HepG2 (cell line): ENCODE results near the gene ZNF804A. TPM values are rescaled to one million over a fixed set of nuclear protein-coding genes. Genes with fewer than 3 reads are reported as not detected.

Experiments used
- ATAC-seq: fragments of 200-7000 bp; cut with Tn5 transposase; 3 replicates; pipeline ENCODE4 v1.9.1; 2020; ENCODE audit warnings: mild to moderate bottlenecking, moderate library complexity
- BruUV-seq: library from RNA; stranded (reverse); fragments of 400-500 nt; replicated peaks from 2 replicates; lab custom pipeline; 2021; lab: Mats Ljungman, UMichigan
- CTCF ChIA-PET: fragments of 300-600 bp; formaldehyde crosslinking; extraction: SDS; loops from one replicate; lab custom pipeline; 2021; ENCODE audit warnings: low total read pairs, inconsistent platforms, low intra/inter-chr PET ratio; lab: Yijun Ruan, JAX
- POLR2A ChIA-PET: fragments of 350-600 bp; sonication (Branson Sonifier 250); formaldehyde crosslinking; loops from one replicate; lab custom pipeline; 2020; ENCODE audit warnings: antibody characterized with exemption, inconsistent platforms; lab: Yijun Ruan, JAX
- DNase-seq: peaks from one replicate; pipeline ENCODE4 v3.0.0-alpha.2; 2015; ENCODE audit warnings: low spot score
- FAIRE-seq: peaks from 3 replicates; lab custom pipeline; 2011; peaks lifted over from hg19 to GRCh38; lab: Jason Lieb, UNC
- H2AFZ ChIP-seq: one replicate; pipeline ENCODE4 v1.6.1; 2011; ENCODE audit warnings: low read length, inconsistent platforms
- H3K27ac ChIP-seq: fragments of 300-600 bp; 3 replicates; pipeline ENCODE4 v1.8.0; 2011; ENCODE audit warnings: mixed run types, mild to moderate bottlenecking, mixed read lengths, low read length, inconsistent platforms; ENCODE audit not compliant: insufficient read depth; ENCODE audit errors: extremely low read length
- H3K27me3 ChIP-seq, 2 experiments: fragments of 200-600 bp in 1 of 2; 2 replicates in 1 of 2; 3 replicates in 1 of 2; pipeline versions ENCODE4 v1.6.0 to v1.8.0; 2011; ENCODE audit warnings: low read length in 2 of 2, mild to moderate bottlenecking in 2 of 2, moderate library complexity in 2 of 2, inconsistent platforms in 1 of 2; ENCODE audit not compliant: insufficient read depth in 2 of 2, control insufficient read depth in 1 of 2
- H3K36me3 ChIP-seq, 2 experiments: fragments of 200-600 bp in 1 of 2; replicated peaks in 1 of 2; 2 replicates in 1 of 2; 3 replicates in 1 of 2; pipeline versions ENCODE4 v1.5.1 to v1.8.0; 2011; ENCODE audit warnings: low read length in 2 of 2, inconsistent platforms in 1 of 2; ENCODE audit not compliant: insufficient read depth in 2 of 2, control insufficient read depth in 1 of 2
- H3K4me1 ChIP-seq: 2 replicates; pipeline ENCODE4 v1.5.1; 2012; ENCODE audit warnings: low read length, inconsistent platforms; ENCODE audit not compliant: insufficient read depth
- H3K4me2 ChIP-seq: 2 replicates; pipeline ENCODE4 v1.6.0; 2011; ENCODE audit warnings: low read depth, low read length, inconsistent platforms
- H3K4me3 ChIP-seq, 3 experiments: fragments of 200-600 bp in 1 of 3; sonication (generic), shearing (Covaris generic) in 1 of 3; replicated peaks in 1 of 3; 2 replicates each; pipeline ENCODE4 v1.5.1; 2011 to 2016; ENCODE audit warnings: low read length in 3 of 3, inconsistent platforms in 2 of 3, low read depth in 2 of 3, mild to moderate bottlenecking in 2 of 3, control low read depth in 1 of 3, mixed read lengths in 1 of 3; ENCODE audit not compliant: insufficient read depth in 1 of 3
- H3K79me2 ChIP-seq: one replicate; pipeline ENCODE4 v1.6.1; 2011; ENCODE audit warnings: low read length, inconsistent platforms; ENCODE audit not compliant: insufficient read depth
- H3K9ac ChIP-seq: 2 replicates; pipeline ENCODE4 v1.6.0; 2011; ENCODE audit warnings: mild to moderate bottlenecking, low read depth, low read length, inconsistent platforms; ENCODE audit not compliant: insufficient read depth
- H3K9me3 ChIP-seq: 2 replicates; pipeline ENCODE4 v1.5.1; 2012; ENCODE audit warnings: mild to moderate bottlenecking, low read length
- H4K20me1 ChIP-seq: 2 replicates; pipeline ENCODE4 v1.6.0; 2011; ENCODE audit warnings: inconsistent platforms, mild to moderate bottlenecking, low read length, moderate library complexity; ENCODE audit not compliant: insufficient read depth
- MAFG ChIP-seq: sonication (generic); formaldehyde crosslinking; IDR thresholded peaks from 2 replicates; pipeline ENCODE4 v1.5.1; 2020; ENCODE audit warnings: mild to moderate bottlenecking, missing genetic modification reagents
- SAP130 ChIP-seq: IDR thresholded peaks from 2 replicates; pipeline ENCODE4 v1.6.1; 2016; ENCODE audit warnings: low read depth
- SRF ChIP-seq: IDR thresholded peaks from 2 replicates; pipeline ENCODE4 v1.6.1; 2011; ENCODE audit warnings: mild to moderate bottlenecking, low read depth, low read length, moderate library complexity
- ZNF232 ChIP-seq: sonication (generic); formaldehyde crosslinking; IDR thresholded peaks from 2 replicates; pipeline ENCODE4 v1.4.0; 2020; ENCODE audit warnings: missing genetic modification reagents, borderline replicate concordance
- ZNF496 ChIP-seq: sonication (generic); formaldehyde crosslinking; IDR thresholded peaks from 2 replicates; pipeline ENCODE4 v1.8.1; 2023; ENCODE audit warnings: mild to moderate bottlenecking, moderate library complexity, missing genetic modification reagents; ENCODE audit not compliant: insufficient replicate concordance
- WGBS: methylation state at CpG from one replicate; pipeline ENCODE4 v1.1.6; 2017; ENCODE audit warnings: low lambda C conversion rate; 5-methylcytosine and 5-hydroxymethylcytosine counted together
- in situ Hi-C: cut with HindIII; loops from 2 replicates; pipeline ENCODE4 v1.10.0; 2017; ENCODE audit warnings: low pct_unique_long_range_greater_than_20kb; ENCODE audit not compliant: extremely low pct_ligation_motif_present
- intact Hi-C: fragments of 100-400 bp; cut with micrococcal nuclease; formaldehyde crosslinking; loops from one replicate; pipeline ENCODE4 v1.10.0; 2022; ENCODE audit not compliant: unreplicated experiment
- polyA plus RNA-seq, 8 experiments: library from polyadenylated mRNA; depleted of rRNA in 3 of 8; stranded (reverse) in 7 of 8; unstranded in 1 of 8; fragments of >200 nt; fragmentation: Illumina TruSeq in 4 of 8; extraction: Trizol in 4 of 8; gene quantifications; 2 replicates each; pipeline versions ENCODE4 v1.2.1 to v1.2.3, GENCODE V29; 2011 to 2016; ENCODE audit warnings: low read depth in 4 of 8, missing spikeins in 1 of 8, mixed read lengths in 1 of 8; ENCODE audit not compliant: insufficient read depth in 1 of 8
- total RNA-seq, 5 experiments: library from RNA; depleted of rRNA; stranded (reverse); fragments of >200 nt; fragmentation: Illumina TruSeq; extraction: Trizol; gene quantifications; 2 replicates each; pipeline ENCODE4 v1.2.3, GENCODE V29; 2016; ENCODE audit warnings: low read depth in 1 of 5
- TF ChIP-seq, protein P1 (sequence below): sonication (generic); formaldehyde crosslinking; IDR thresholded peaks from 2 replicates; pipeline ENCODE4 v1.8.0; 2022; ENCODE audit warnings: mild to moderate bottlenecking, missing genetic modification reagents, moderate library complexity
- TF ChIP-seq, protein P2 (sequence below): sonication (generic); formaldehyde crosslinking; IDR thresholded peaks from 2 replicates; pipeline ENCODE4 v1.8.0; 2022; ENCODE audit warnings: missing genetic modification reagents, low read depth, mild to moderate bottlenecking, borderline replicate concordance
- TF ChIP-seq, protein P3 (sequence below): IDR thresholded peaks from 2 replicates; pipeline ENCODE4 v1.6.1; 2012; ENCODE audit warnings: low read depth, low read length, improper control_type of control experiment

ZNF804A gene
- total and polyA plus RNA-seq, 2 of the 13 experiments (the other 11 are each of a cell fraction or from before 2014, with no cell fraction given) = 0.07 to 0.09 TPM

DNA sequence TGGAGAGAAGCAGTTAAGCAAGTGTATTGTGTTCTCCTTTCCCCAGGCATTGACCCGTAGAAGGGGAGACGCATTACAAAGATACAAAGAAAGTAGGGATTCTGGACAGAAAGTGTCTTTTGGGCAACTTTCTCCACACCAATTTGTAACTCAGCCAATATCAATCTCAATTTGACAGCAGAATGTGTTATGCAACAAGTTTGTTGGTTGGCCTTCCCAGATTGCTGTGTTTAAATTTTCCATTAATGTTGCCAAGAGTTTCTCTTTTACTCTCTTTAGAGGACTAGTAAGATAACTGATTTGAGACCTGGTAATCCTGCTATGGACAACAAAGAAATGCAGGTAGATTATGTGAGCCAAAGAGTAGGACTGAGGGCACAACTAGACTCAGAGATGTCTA lies 279.6 kb downstream of the ZNF804A start:
- POLR2A ChIA-PET = no interaction called here
- no peak for FAIRE-seq
- WGBS = 88% methylated on average over 2 of the region's 2 CpGs

More for the DNA sequence above, 279.6 kb downstream of the ZNF804A start:
- H3K79me2 ChIP-seq = no peaks in the 10 kb centered on the region
- no peaks in the 10 kb centered on the region for H4K20me1 ChIP-seq
- no peaks in the 10 kb centered on the region for H3K36me3 ChIP-seq
- DNase-seq = no peak
- no peak overlapping the region for H2AFZ ChIP-seq
- BruUV-seq = no TSS peak
- no peak overlapping the region for H3K4me3 ChIP-seq
- TF ChIP-seq, protein P1, sequence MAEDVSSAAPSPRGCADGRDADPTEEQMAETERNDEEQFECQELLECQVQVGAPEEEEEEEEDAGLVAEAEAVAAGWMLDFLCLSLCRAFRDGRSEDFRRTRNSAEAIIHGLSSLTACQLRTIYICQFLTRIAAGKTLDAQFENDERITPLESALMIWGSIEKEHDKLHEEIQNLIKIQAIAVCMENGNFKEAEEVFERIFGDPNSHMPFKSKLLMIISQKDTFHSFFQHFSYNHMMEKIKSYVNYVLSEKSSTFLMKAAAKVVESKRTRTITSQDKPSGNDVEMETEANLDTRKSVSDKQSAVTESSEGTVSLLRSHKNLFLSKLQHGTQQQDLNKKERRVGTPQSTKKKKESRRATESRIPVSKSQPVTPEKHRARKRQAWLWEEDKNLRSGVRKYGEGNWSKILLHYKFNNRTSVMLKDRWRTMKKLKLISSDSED (CRISPR knock-in tag) = no peak
- no peak for TF ChIP-seq SAP130
- TF ChIP-seq, protein P2, sequence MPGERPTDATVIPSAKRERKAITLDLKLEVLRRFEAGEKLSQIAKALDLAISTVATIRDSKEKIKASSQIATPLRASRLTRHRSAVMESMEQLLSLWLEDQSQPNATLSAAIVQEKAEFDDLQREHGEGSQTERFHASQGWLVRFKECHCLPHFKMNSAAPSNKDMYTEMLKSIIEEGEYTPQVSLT = no peak
- no peak for TF ChIP-seq SRF
- no peak for TF ChIP-seq ZNF496 (CRISPR knock-in tag)
- TF ChIP-seq, protein P3, sequence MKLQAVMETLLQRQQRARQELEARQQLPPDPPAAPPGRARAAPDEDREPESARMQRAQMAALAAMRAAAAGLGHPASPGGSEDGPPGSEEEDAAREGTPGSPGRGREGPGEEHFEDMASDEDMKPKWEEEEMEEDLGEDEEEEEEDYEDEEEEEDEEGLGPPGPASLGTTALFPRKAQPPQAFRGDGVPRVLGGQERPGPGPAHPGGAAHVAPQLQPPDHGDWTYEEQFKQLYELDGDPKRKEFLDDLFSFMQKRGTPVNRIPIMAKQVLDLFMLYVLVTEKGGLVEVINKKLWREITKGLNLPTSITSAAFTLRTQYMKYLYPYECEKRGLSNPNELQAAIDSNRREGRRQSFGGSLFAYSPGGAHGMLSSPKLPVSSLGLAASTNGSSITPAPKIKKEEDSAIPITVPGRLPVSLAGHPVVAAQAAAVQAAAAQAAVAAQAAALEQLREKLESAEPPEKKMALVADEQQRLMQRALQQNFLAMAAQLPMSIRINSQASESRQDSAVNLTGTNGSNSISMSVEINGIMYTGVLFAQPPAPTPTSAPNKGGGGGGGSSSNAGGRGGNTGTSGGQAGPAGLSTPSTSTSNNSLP = no peak
- no peak for TF ChIP-seq MAFG (CRISPR knock-in tag)
- no peak for TF ChIP-seq ZNF232 (CRISPR knock-in tag)
- no peaks in the 10 kb centered on the region for H3K27me3 ChIP-seq
- no peaks in the 10 kb centered on the region for H3K4me1 ChIP-seq
- no peak for ATAC-seq
- no peak overlapping the region for H3K4me2 ChIP-seq
- peaks cover 49% of the 10 kb centered on the region for H3K9me3 ChIP-seq
- CTCF ChIA-PET = no interaction called here
- no peak overlapping the region for H3K9ac ChIP-seq
- in situ Hi-C loops = no loop called here
- no peak overlapping the region for H3K27ac ChIP-seq
- intact Hi-C loops = no loop called here
